Testis (tissue), 2 donors: Measurements from ENCODE around the gene NUP35.

Experiments
- CTCF ChIP-seq, 3 experiments: fragments of 450-650 bp in 2 of 3; fragments of 200-600 bp in 1 of 3; sonication (generic) in 1 of 3; IDR thresholded peaks; one replicate each; pipeline ENCODE4 v1.5.1; 2016 to 2019; ENCODE audit warnings: antibody characterized with exemption in 3 of 3, mild to moderate bottlenecking in 2 of 3, moderate library complexity in 1 of 3
- POLR2A ChIP-seq: fragments of 450-650 bp; IDR thresholded peaks from one replicate; pipeline ENCODE4 v1.6.1; 2017; ENCODE audit warnings: antibody characterized with exemption, mild to moderate bottlenecking, moderate library complexity

GRCh38 chr2:183163821-183164649 is 39.8 kb downstream of the NUP35 start:
- TF ChIP-seq CTCF (IDR thresholded peaks at IDR 0.05) (no peak), POLR2A (no peak)
